ENCODE results near the gene ARSG. TPM values are rescaled to one million over a fixed set of nuclear protein-coding genes. Genes with fewer than 3 reads are reported as not detected.

Gene ARSG
- total and polyA plus RNA-seq, 2 of the 8 experiments (the other 6 are each of a cell fraction or from before 2014, with no cell fraction given), result 3.3 to 4.0 TPM

DNA sequence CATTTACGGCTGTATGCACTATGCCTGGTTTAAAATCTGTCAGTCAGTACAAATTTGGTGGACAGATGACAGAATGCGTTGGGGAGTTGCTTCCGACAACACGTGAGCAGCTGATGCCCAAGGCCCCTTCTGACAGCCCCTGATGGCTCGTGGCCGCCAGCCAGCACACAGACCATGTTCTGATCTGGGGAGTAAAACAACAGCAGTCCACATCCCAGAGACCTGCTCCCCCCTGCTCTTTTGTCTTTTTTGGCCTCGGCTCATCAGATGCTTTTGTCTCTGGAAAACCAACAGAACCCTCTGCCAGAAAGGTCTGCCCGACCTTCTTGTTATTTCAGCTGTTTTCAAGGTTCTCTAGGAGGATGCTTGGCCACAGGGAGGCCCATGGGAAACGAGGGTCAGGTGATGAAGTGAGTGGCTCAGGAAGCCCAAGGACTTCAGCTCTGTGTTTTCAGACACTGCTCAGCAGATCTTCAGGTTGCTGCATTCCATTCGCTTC lies 10.8 kb downstream of the ARSG start:
- Histone ChIP-seq H3K36me3 (ENCODE audit: control insufficient read depth in 2 of 4, insufficient read depth in 4 of 4, low read length in 3 of 4) (no peaks in the 10 kb centered on the region), H3K23me2 (ENCODE audit: low read depth, low read length) (no peaks in the 10 kb centered on the region), H3K14ac (ENCODE audit: insufficient read length) (no peak overlapping the region), H3K79me2 (ENCODE audit: control insufficient read depth in 1 of 2, insufficient read depth in 2 of 2, low read length in 2 of 2) (no peaks in the 10 kb centered on the region; a peak in 1 of 4 replicates), H2BK15ac (ENCODE audit: low read length) (peak overlapping the region; percentile 61; the same call in 1 of the 2 replicates), H3K27ac (ENCODE audit: low read depth, low read length) (no peak overlapping the region), H3K79me1 (ENCODE audit: low read depth, low read length) (no peaks in the 10 kb centered on the region), H2BK12ac (ENCODE audit: low read depth, low read length) (no peak overlapping the region), H3K23ac (ENCODE audit: insufficient read length) (no peak overlapping the region), H3K9ac (replicated peaks in 1 of 4; ENCODE audit: extremely low read depth in 1 of 4, low read depth in 3 of 4, low read length in 3 of 4) (no peak overlapping the region), H4K20me1 (replicated peaks in 1 of 2; ENCODE audit: control insufficient read depth in 1 of 2, insufficient read depth in 2 of 2, low read length in 2 of 2) (no peaks in the 10 kb centered on the region), H3K4me2 (ENCODE audit: insufficient read depth in 1 of 2, low read depth in 2 of 2, low read length in 2 of 2) (0 out of 4 replicates have a peak overlapping the region, but pooled peaks of 1 of the 2 experiments have one; percentile 43), H3K4me3 (ENCODE audit: extremely low read depth in 1 of 4, insufficient read depth in 2 of 4, low read depth in 3 of 4, low read length in 4 of 4) (no peak overlapping the region; a peak in 1 of 8 replicates), H3K18ac (ENCODE audit: extremely low read depth, low read length) (no peak overlapping the region; the same call in 1 of the 2 replicates), H3K4ac (replicated peaks; ENCODE audit: insufficient read length, low read depth, low read length) (peak overlapping the region; percentile 17), H3K27me3 (replicated peaks in 1 of 4; ENCODE audit: control insufficient read depth in 3 of 4, extremely low read depth in 1 of 4, insufficient read depth in 3 of 4, low read length in 3 of 4) (no peaks in the 10 kb centered on the region), H3K4me1 (replicated peaks in 1 of 4; ENCODE audit: control insufficient read depth in 3 of 4, insufficient read depth in 4 of 4, low read length in 3 of 4) (peaks cover 2 to 16% (median 6%) of the 10 kb centered on the region in 4 experiments), H2AK5ac (ENCODE audit: low read depth, low read length) (no peak overlapping the region), H4K5ac (ENCODE audit: insufficient read length, low read depth, low read length) (no peak overlapping the region), H2BK5ac (ENCODE audit: low read depth, low read length) (no peak overlapping the region), H2BK20ac (ENCODE audit: low read length) (no peak overlapping the region), H2AFZ (ENCODE audit: low read length) (no peak overlapping the region), H3K9me3 (ENCODE audit: insufficient read depth in 2 of 2, low read depth in 1 of 2, low read length in 1 of 2) (no peaks in the 10 kb centered on the region), H4K91ac (replicated peaks; ENCODE audit: insufficient read length, low read length) (no peak overlapping the region), H4K8ac (ENCODE audit: extremely low read depth, insufficient read depth, low read length) (no peak overlapping the region), H3K56ac (replicated peaks; ENCODE audit: insufficient read length, low read depth, low read length) (no peak overlapping the region), H2BK120ac (replicated peaks; ENCODE audit: low read depth, low read length) (no peak overlapping the region)
- FAIRE-seq (no peak), DNase-seq (ENCODE audit: low read depth in 1 of 2, low spot score in 2 of 2) (no peak)
- WGBS, 2 experiments (ENCODE audit: extremely low coverage in 1 of 2, insufficient coverage in 1 of 2, insufficient read length in 1 of 2, insufficient replicate concordance in 2 of 2, low coverage in 1 of 2, low lambda C conversion rate in 2 of 2, missing lambda C conversion rate in 1 of 2), result 70% methylated on average over 10 of the region's 10 CpGs; no CpG with 5 or more reads in 1 of the 2 experiments
- CTCF ChIA-PET (ENCODE audit: partially characterized antibody), result interaction anchor here (0.5 to 2.0 kb wide), 6 partner anchors 10 to 312 kb away, joined by 3 to 5 read pairs (median 4); no protein-coding TSS in a partner anchor
- TF ChIP-seq CHD1 (IDR thresholded peaks at IDR 0.05; ENCODE audit: low read depth, low read length) (no peak), TBP (IDR thresholded peaks at IDR 0.05; ENCODE audit: low read depth, low read length) (no peak), RAD21 (IDR thresholded peaks at IDR 0.05 in 1 of 2, conservative IDR thresholded peaks at IDR 0.05 in 1 of 2; ENCODE audit: low read depth in 2 of 2, low read length in 2 of 2) (no peak), SP1 (IDR thresholded peaks at IDR 0.05; ENCODE audit: low read depth, low read length) (no peak), SIN3A (conservative IDR thresholded peaks at IDR 0.05 in 1 of 2, IDR thresholded peaks at IDR 0.05 in 1 of 2; ENCODE audit: low read depth in 1 of 2, low read length in 2 of 2) (no peak), RXRA (IDR thresholded peaks at IDR 0.05; ENCODE audit: insufficient read depth, low read depth, low read length) (no peak)
- POLR2A ChIA-PET (ENCODE audit: partially characterized antibody), result interaction anchor here (2.2 to 2.5 kb wide), 2 partner anchors 8 to 10 kb away, joined by 7 read pairs; no protein-coding TSS in a partner anchor

Data from H1 (cell line).